WTC11 (cell line): ENCODE results near the gene PMP22. TPM values are rescaled to one million over a fixed set of nuclear protein-coding genes. Genes with fewer than 3 reads are reported as not detected.

Experiments used
- ATAC-seq: fragments of 200-7000 bp; cut with Tn5 transposase; 2 replicates; pipeline ENCODE4 v1.10.0; 2021; ENCODE audit warnings: mild to moderate bottlenecking, moderate library complexity
- CTCF ChIA-PET: fragments of 300-600 bp; sonication (Branson Sonifier 250); formaldehyde crosslinking; loops from one replicate; lab custom pipeline; 2021; ENCODE audit warnings: antibody characterized with exemption; lab: Charles Lee
- POLR2A ChIA-PET: fragments of 350-600 bp; sonication (Branson Sonifier 250); formaldehyde crosslinking; loops from one replicate; lab custom pipeline; 2021; ENCODE audit warnings: antibody characterized with exemption; lab: Charles Lee
- DNase-seq: peaks from one replicate; pipeline ENCODE4 v3.0.0; 2021; ENCODE audit warnings: low spot score
- H3K27ac Mint-ChIP-seq: 2 replicates; pipeline ENCODE4 v1.8.0; 2021; ENCODE audit warnings: mixed read lengths
- H3K27me3 Mint-ChIP-seq: 2 replicates; pipeline ENCODE4 v1.8.0; 2021; ENCODE audit warnings: low read depth, mild to moderate bottlenecking, moderate library complexity, mixed read lengths
- H3K36me3 Mint-ChIP-seq: 2 replicates; pipeline ENCODE4 v1.8.0; 2021; ENCODE audit warnings: mixed read lengths
- H3K4me1 Mint-ChIP-seq: 2 replicates; pipeline ENCODE4 v1.8.0; 2022; ENCODE audit warnings: mixed read lengths
- H3K4me3 Mint-ChIP-seq: 2 replicates; pipeline ENCODE4 v1.8.0; 2021; ENCODE audit warnings: mild to moderate bottlenecking, moderate library complexity, mixed read lengths
- H3K9me3 Mint-ChIP-seq: 2 replicates; pipeline ENCODE4 v1.8.0; 2021; ENCODE audit warnings: mixed read lengths
- ARID4B ChIP-seq: sonication (generic); formaldehyde crosslinking; IDR thresholded peaks from 2 replicates; pipeline ENCODE4 v1.8.0; 2023; ENCODE audit warnings: missing genetic modification reagents, mild to moderate bottlenecking, borderline replicate concordance
- ATF1 ChIP-seq: sonication (generic); formaldehyde crosslinking; IDR thresholded peaks from 2 replicates; pipeline ENCODE4 v1.8.1; 2023; ENCODE audit warnings: mild to moderate bottlenecking, moderate library complexity, missing genetic modification reagents
- CBFB ChIP-seq: sonication (generic); formaldehyde crosslinking; IDR thresholded peaks from 2 replicates; pipeline ENCODE4 v1.8.1; 2022; ENCODE audit warnings: mild to moderate bottlenecking, low read depth, missing genetic modification reagents
- CTCF ChIP-seq: fragments of 200-600 bp; IDR thresholded peaks from 2 replicates; pipeline ENCODE4 v1.8.0; 2022; ENCODE audit warnings: antibody characterized with exemption
- ELF4 ChIP-seq: sonication (generic); formaldehyde crosslinking; IDR thresholded peaks from 2 replicates; pipeline ENCODE4 v1.8.1; 2022; ENCODE audit warnings: low read depth, mild to moderate bottlenecking, moderate library complexity, missing genetic modification reagents
- ERG ChIP-seq: fragments of 250-450 bp; sonication (Bioruptor Pico); IDR thresholded peaks from 2 replicates; pipeline ENCODE4 v1.8.0; 2021; ENCODE audit warnings: mild to moderate bottlenecking
- ETV6 ChIP-seq: sonication (generic); formaldehyde crosslinking; IDR thresholded peaks from 2 replicates; pipeline ENCODE4 v1.8.1; 2022; ENCODE audit warnings: mild to moderate bottlenecking, missing genetic modification reagents
- FOXK1 ChIP-seq: sonication (generic); formaldehyde crosslinking; IDR thresholded peaks from 2 replicates; pipeline ENCODE4 v1.8.0; 2022; ENCODE audit warnings: mild to moderate bottlenecking, moderate library complexity, missing genetic modification reagents
- GABPB1 ChIP-seq: sonication (generic); formaldehyde crosslinking; IDR thresholded peaks from 2 replicates; pipeline ENCODE4 v1.8.1; 2023; ENCODE audit warnings: mild to moderate bottlenecking, missing genetic modification reagents
- GTF2I ChIP-seq: fragments of 250-450 bp; sonication (Bioruptor Pico); conservative IDR thresholded peaks from 2 replicates; pipeline ENCODE4 v1.4.0; 2021; ENCODE audit warnings: mild to moderate bottlenecking
- JAZF1 ChIP-seq: fragments of 250-450 bp; sonication (Bioruptor Pico); IDR thresholded peaks from 2 replicates; pipeline ENCODE4 v1.9.0; 2021; ENCODE audit warnings: moderate library complexity, mild to moderate bottlenecking, inconsistent platforms
- NFE2L1 ChIP-seq: sonication (generic); formaldehyde crosslinking; IDR thresholded peaks from 2 replicates; pipeline ENCODE4 v1.8.1; 2023; ENCODE audit warnings: missing genetic modification reagents
- NFYB ChIP-seq: sonication (generic); formaldehyde crosslinking; conservative IDR thresholded peaks from 2 replicates; pipeline ENCODE4 v1.8.0; 2022; ENCODE audit warnings: low read depth, missing genetic modification reagents
- SMAD4 ChIP-seq: sonication (generic); formaldehyde crosslinking; IDR thresholded peaks from 2 replicates; pipeline ENCODE4 v1.8.0; 2022; ENCODE audit warnings: mild to moderate bottlenecking, missing genetic modification reagents
- TCF7 ChIP-seq: sonication (generic); formaldehyde crosslinking; IDR thresholded peaks from 2 replicates; pipeline ENCODE4 v1.8.0; 2022; ENCODE audit warnings: mild to moderate bottlenecking, low read depth, missing genetic modification reagents, moderate library complexity
- ZBTB43 ChIP-seq: sonication (generic); formaldehyde crosslinking; IDR thresholded peaks from 2 replicates; pipeline ENCODE4 v1.8.1; 2023; ENCODE audit warnings: mild to moderate bottlenecking, missing genetic modification reagents
- ZNF121 ChIP-seq: sonication (generic); formaldehyde crosslinking; IDR thresholded peaks from 2 replicates; pipeline ENCODE4 v1.8.0; 2023; ENCODE audit warnings: missing genetic modification reagents
- ZNF138 ChIP-seq: sonication (generic); formaldehyde crosslinking; conservative IDR thresholded peaks from 2 replicates; pipeline ENCODE4 v1.8.1; 2022; ENCODE audit warnings: mild to moderate bottlenecking, moderate library complexity, missing genetic modification reagents
- ZNF219 ChIP-seq: sonication (generic); formaldehyde crosslinking; IDR thresholded peaks from 2 replicates; pipeline ENCODE4 v1.8.0; 2023; ENCODE audit warnings: missing genetic modification reagents, mild to moderate bottlenecking, borderline replicate concordance
- ZNF416 ChIP-seq: fragments of 250-450 bp; sonication (Bioruptor Pico); IDR thresholded peaks from 2 replicates; pipeline ENCODE4 v1.9.0; 2021; ENCODE audit warnings: mild to moderate bottlenecking, inconsistent platforms
- ZNF532 ChIP-seq: fragments of 250-450 bp; sonication (Bioruptor Pico); IDR thresholded peaks from 2 replicates; pipeline ENCODE4 v1.9.0; 2021; ENCODE audit warnings: mild to moderate bottlenecking, borderline replicate concordance
- total RNA-seq: library from RNA; stranded (reverse); gene quantifications from 3 replicates; pipeline ENCODE4 v1.2.3, GENCODE V29; 2021
- TF ChIP-seq, protein P1 (sequence below): sonication (generic); formaldehyde crosslinking; IDR thresholded peaks from 2 replicates; pipeline ENCODE4 v1.8.0; 2022; ENCODE audit warnings: mild to moderate bottlenecking, missing genetic modification reagents

Gene PMP22
- total RNA-seq, 1 experiment from 2014 or later: 3.0 TPM

- Mint-ChIP-seq H3K9me3 (no peaks in the 10 kb centered on the region; the same call in 1 of the 2 replicates), H3K27me3 (peaks cover 64% of the 10 kb centered on the region), H3K4me1 (peaks cover 24% of the 10 kb centered on the region), H3K36me3 (no peaks in the 10 kb centered on the region), H3K4me3 (peak overlapping the region; percentile 24; the same call in 1 of the 2 replicates), H3K27ac (no peak overlapping the region)
- ChIA-PET CTCF (interaction anchor here (0.5 to 8.2 kb wide), 11 partner anchors 10 to 246 kb away, joined by 3 to 148 read pairs (median 5); partner anchors contain the start of gene TEKT3), POLR2A (no interaction called here)
- DNase-seq (peak; percentile 78), ATAC-seq (peak; percentile 15)
- TF ChIP-seq ATF1 (no peak), ZNF121 (peak; percentile 83), FOXK1 (no peak), CTCF (peak; percentile 79)
- TF ChIP-seq, protein P1, sequence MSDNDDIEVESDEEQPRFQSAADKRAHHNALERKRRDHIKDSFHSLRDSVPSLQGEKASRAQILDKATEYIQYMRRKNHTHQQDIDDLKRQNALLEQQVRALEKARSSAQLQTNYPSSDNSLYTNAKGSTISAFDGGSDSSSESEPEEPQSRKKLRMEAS (CRISPR knock-in tag): peak; percentile 74
These were observed 7.8 kb downstream of the PMP22 start for GRCh38 chr17:15257258-15257788.

GRCh38 chr17:15256689-15257088 is 8.4 kb downstream of the PMP22 start:
- TF ChIP-seq GABPB1 (no peak), ZNF532 (CRISPR knock-in tag) (no peak), ZNF219 (CRISPR knock-in tag) (no peak), ARID4B (CRISPR knock-in tag) (no peak), JAZF1 (CRISPR knock-in tag) (no peak), ETV6 (CRISPR knock-in tag) (no peak), ERG (CRISPR knock-in tag) (no peak), ELF4 (CRISPR knock-in tag) (no peak), ZNF138 (CRISPR knock-in tag) (no peak), SMAD4 (CRISPR knock-in tag) (no peak), ZNF416 (no peak), ZBTB43 (CRISPR knock-in tag) (no peak), CBFB (no peak), TCF7 (CRISPR knock-in tag) (no peak), NFYB (CRISPR knock-in tag) (no peak), GTF2I (no peak), NFE2L1 (no peak)
- no peaks in the 10 kb centered on the region for H3K36me3 Mint-ChIP-seq
- H3K4me3 Mint-ChIP-seq: no peak overlapping the region
- ATAC-seq (no peak), DNase-seq (no peak)
- peaks cover 19% of the 10 kb centered on the region for H3K4me1 Mint-ChIP-seq
- H3K9me3 Mint-ChIP-seq: no peaks in the 10 kb centered on the region; the same call in 1 of the 2 replicates
- no peak overlapping the region for H3K27ac Mint-ChIP-seq
- ChIA-PET CTCF (interaction anchor here (0.7 to 8.2 kb wide), 8 partner anchors 9 to 246 kb away, joined by 3 to 148 read pairs (median 5); no protein-coding TSS in a partner anchor), POLR2A (no interaction called here)
- peaks cover 57% of the 10 kb centered on the region for H3K27me3 Mint-ChIP-seq
